Measurements from ENCODE around the gene CDC42SE2.
"Not testable (repeated sequence)": the region's sequence is repeated elsewhere in the genome, so short reads cannot be mapped to it uniquely, and the experiment has no call there.

DNA sequence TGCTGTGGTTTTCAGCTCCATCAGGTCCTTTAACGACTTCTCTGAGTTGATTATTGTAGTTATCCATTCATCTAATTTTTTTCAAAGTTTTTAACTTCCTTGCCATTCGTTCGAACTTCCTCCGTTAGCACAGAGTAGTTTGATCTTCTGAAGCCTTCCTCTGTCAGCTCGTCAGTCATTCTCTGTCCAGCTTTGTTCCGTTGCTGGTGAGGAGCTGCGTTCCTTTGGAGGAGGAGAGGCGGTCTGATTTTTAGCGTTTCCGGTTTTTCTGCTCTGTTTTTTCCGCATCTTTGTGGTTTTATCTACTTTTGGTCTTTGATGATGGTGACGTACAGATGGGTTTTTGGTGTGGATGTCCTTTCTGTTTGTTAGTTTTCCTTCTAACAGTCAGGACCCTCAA lies 72.9 kb downstream of the CDC42SE2 start:
- not testable (repeated sequence) for TF ChIP-seq CTCF (IDR thresholded peaks at IDR 0.05; ENCODE audit: insufficient read depth, low read length, poor library complexity, severe bottlenecking); EZH2phosphoT487 (conservative IDR thresholded peaks at IDR 0.05; ENCODE audit: low read length)
